Loucy (cell line): ENCODE measurements around the gene SYPL1.

Experiments
- H2AFZ ChIP-seq: fragments of 200-600 bp; sonication (generic); 2 replicates; pipeline ENCODE4 v1.6.0; 2016; ENCODE audit warnings: antibody characterized with exemption, mild to moderate bottlenecking, low read length, moderate library complexity
- H3F3A ChIP-seq: fragments of 200-600 bp; 2 replicates; pipeline ENCODE4 v1.6.0; 2016; ENCODE audit warnings: antibody characterized with exemption, low read depth, mild to moderate bottlenecking
- H3K27me3 ChIP-seq: fragments of 200-600 bp; sonication (generic); 2 replicates; pipeline ENCODE4 v1.6.1; 2014; ENCODE audit warnings: low read length, mild to moderate bottlenecking; ENCODE audit not compliant: insufficient read depth, poor library complexity, severe bottlenecking
- H3K36me3 ChIP-seq: fragments of 200-600 bp; sonication (generic); 2 replicates; pipeline ENCODE4 v1.6.1; 2016; ENCODE audit warnings: low read length; ENCODE audit not compliant: insufficient read depth
- H3K4me1 ChIP-seq: fragments of 200-600 bp; sonication (generic); 2 replicates; pipeline ENCODE4 v1.5.1; 2014; ENCODE audit warnings: low read length, mild to moderate bottlenecking; ENCODE audit not compliant: insufficient read depth, poor library complexity, severe bottlenecking
- H3K4me2 ChIP-seq: fragments of 200-600 bp; sonication (generic); 2 replicates; pipeline ENCODE4 v1.6.0; 2014; ENCODE audit warnings: antibody characterized with exemption, low read length, low read depth, mild to moderate bottlenecking; ENCODE audit not compliant: poor library complexity, severe bottlenecking
- H3K4me3 ChIP-seq: fragments of 200-600 bp; sonication (generic); 2 replicates; pipeline ENCODE4 v1.5.1; 2014; ENCODE audit warnings: low read length, mild to moderate bottlenecking, mixed read lengths; ENCODE audit not compliant: poor library complexity, severe bottlenecking
- H3K79me2 ChIP-seq: fragments of 200-600 bp; sonication (generic); 2 replicates; pipeline ENCODE4 v1.6.1; 2014; ENCODE audit warnings: low read length; ENCODE audit not compliant: insufficient read depth
- H3K9ac ChIP-seq: fragments of 200-600 bp; sonication (generic); 2 replicates; pipeline ENCODE4 v1.6.0; 2014; ENCODE audit warnings: mild to moderate bottlenecking, low read depth, low read length, moderate library complexity; ENCODE audit not compliant: poor library complexity, severe bottlenecking
- H3K9me2 ChIP-seq: fragments of 200-600 bp; sonication (generic); replicated peaks from 2 replicates; pipeline ENCODE4 v1.6.1; 2016; ENCODE audit warnings: low read depth, low read length, mixed read lengths
- H3K9me3 ChIP-seq: fragments of 200-600 bp; sonication (generic); 2 replicates; pipeline ENCODE4 v1.6.1; 2014; ENCODE audit warnings: mild to moderate bottlenecking, antibody characterized with exemption, low read length, low read depth; ENCODE audit not compliant: insufficient read depth
- H4K20me1 ChIP-seq: fragments of 200-600 bp; sonication (generic); 2 replicates; pipeline ENCODE4 v1.6.0; 2014; ENCODE audit warnings: antibody characterized with exemption, low read length, mild to moderate bottlenecking; ENCODE audit not compliant: insufficient read depth, poor library complexity, severe bottlenecking
- CTCF ChIP-seq: fragments of 200-600 bp; sonication (generic); conservative IDR thresholded peaks from 2 replicates; pipeline ENCODE4 v1.5.1; 2014; ENCODE audit warnings: mild to moderate bottlenecking, antibody characterized with exemption, low read length
- EZH2phosphoT487 ChIP-seq: fragments of 200-600 bp; IDR thresholded peaks from 2 replicates; pipeline ENCODE4 v1.6.1; 2018; ENCODE audit warnings: antibody characterized with exemption, mild to moderate bottlenecking, moderate library complexity, borderline replicate concordance

The SYPL1 gene

DNA sequence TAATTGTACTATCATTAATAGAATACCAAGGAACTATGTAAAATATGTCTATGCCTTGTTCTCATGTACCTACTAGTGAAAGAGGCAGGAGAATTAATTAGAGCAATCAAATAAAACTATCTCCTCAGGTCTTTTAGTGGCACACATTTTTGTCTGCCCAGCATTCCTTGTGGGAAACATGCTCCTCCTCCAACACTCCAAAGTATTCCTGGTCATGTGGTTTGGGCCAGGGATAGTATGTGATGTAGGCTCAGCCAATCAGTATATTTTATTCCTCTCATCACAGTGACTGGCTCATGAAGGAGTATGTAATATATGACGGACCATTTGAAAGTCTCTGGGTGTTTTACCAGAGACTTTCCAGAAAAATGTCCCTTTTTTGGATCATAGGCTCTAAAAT is 16.7 kb upstream of the SYPL1 start:
- no peak overlapping the region for H3K4me2 ChIP-seq
- H4K20me1 ChIP-seq: no peaks in the 10 kb centered on the region
- H3K79me2 ChIP-seq: no peaks in the 10 kb centered on the region
- H3K4me1 ChIP-seq: peaks cover 10% of the 10 kb centered on the region
- H3K9ac ChIP-seq: no peak overlapping the region
- H3F3A ChIP-seq: no peaks in the 10 kb centered on the region
- H2AFZ ChIP-seq: no peak overlapping the region
- H3K36me3 ChIP-seq: no peaks in the 10 kb centered on the region
- no peaks in the 10 kb centered on the region for H3K27me3 ChIP-seq
- no peaks in the 10 kb centered on the region for H3K9me3 ChIP-seq
- H3K9me2 ChIP-seq: no peaks in the 10 kb centered on the region
- TF ChIP-seq CTCF (no peak), EZH2phosphoT487 (no peak)
- no peak overlapping the region for H3K4me3 ChIP-seq

DNA sequence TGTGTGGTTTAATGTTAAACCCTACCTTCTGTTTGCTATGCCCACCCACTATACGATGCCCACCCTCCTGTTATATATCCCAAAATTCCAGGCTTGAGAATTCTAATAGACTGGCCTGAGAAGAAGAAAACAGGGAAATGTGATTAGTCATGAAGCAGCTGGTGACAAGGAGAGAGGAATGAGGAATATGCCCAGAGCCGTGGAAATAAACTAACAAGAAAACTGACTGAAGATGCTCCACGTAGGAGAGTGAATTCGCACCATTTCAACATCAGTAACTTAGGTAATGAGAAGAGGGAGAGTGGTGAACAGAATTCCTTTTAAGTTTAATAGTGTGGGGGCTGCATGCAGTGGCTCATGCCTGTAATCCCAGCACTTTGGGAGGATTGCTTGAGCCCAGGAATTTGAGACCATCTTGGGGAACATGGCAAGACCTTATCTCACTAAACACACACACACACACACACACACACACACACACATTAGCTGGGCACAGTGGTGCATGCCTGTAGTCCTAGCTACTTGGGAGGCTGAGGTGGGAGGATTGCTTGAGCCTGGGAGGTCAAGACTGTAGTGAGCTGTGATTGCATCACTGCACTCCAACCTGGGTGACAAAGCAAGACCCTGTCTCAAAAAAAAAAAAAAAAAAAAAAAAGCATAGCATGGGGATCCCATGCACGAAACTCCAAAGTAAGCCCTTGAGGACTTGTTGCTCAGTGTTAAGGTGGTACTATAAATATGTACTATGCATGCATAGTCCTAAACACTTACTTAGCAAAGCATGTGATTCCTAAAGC is 16.1 kb upstream of the SYPL1 start:
- Histone ChIP-seq H3K4me3 (no peak overlapping the region), H3K9me2 (no peaks in the 10 kb centered on the region), H3K27me3 (no peaks in the 10 kb centered on the region), H3K9ac (no peak overlapping the region), H3K36me3 (no peaks in the 10 kb centered on the region), H4K20me1 (no peaks in the 10 kb centered on the region), H3K9me3 (no peaks in the 10 kb centered on the region), H2AFZ (no peak overlapping the region), H3K4me2 (no peak overlapping the region), H3K4me1 (peaks cover 10% of the 10 kb centered on the region), H3F3A (no peaks in the 10 kb centered on the region), H3K79me2 (no peaks in the 10 kb centered on the region)
- TF ChIP-seq EZH2phosphoT487: no peak
- no peak for TF ChIP-seq CTCF

DNA sequence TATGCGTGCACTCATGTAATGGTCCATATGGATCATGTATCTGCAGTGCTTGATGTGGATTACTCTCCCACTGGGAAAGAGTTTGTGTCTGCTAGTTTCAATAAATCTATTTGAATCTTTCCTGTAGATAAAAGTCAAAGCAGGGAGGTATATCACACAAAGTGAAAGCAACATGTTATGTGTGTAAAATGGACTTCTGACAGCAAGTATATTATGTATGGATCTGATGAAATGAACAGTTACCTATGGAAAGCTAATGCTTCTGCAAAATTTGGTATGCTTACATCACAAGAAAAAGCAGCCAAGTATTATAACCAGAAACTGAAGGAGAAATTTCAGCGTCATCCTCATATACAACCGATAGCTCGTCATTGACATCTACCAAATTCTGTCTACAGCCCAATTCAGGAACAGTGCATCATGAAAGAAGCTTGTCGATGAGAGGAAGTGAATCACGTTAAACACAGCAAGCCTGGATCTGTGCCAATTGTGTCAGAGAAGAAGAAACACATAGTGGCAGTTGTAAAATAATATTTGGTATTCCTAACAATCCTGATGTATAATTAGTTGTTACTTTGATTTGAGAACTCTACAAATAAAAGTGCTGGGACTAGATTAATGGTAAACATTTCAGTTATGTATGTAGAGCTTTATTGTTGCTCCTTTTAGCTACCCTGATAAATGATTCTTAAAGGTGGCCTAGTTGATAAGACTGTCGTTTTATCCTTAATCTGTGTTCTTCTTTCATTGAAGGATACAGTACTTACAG is 14.2 kb upstream of the SYPL1 start:
- Histone ChIP-seq H3K4me3 (no peak overlapping the region), H3F3A (no peaks in the 10 kb centered on the region), H3K79me2 (no peaks in the 10 kb centered on the region), H2AFZ (peak overlapping the region; percentile 20), H3K9me2 (no peaks in the 10 kb centered on the region), H3K4me1 (peaks cover 17% of the 10 kb centered on the region), H4K20me1 (no peaks in the 10 kb centered on the region), H3K9ac (no peak overlapping the region), H3K9me3 (no peaks in the 10 kb centered on the region), H3K4me2 (peak overlapping the region; percentile 41), H3K27me3 (no peaks in the 10 kb centered on the region), H3K36me3 (no peaks in the 10 kb centered on the region)
- TF ChIP-seq CTCF: no peak
